Measurements from ENCODE around the gene LRP1. TPM values are rescaled to one million over a fixed set of nuclear protein-coding genes. Genes with fewer than 3 reads are reported as not detected.

Gene LRP1
- total and polyA plus RNA-seq, 2 experiments from 2014 or later = 28.5 to 77.5 TPM

DNA sequence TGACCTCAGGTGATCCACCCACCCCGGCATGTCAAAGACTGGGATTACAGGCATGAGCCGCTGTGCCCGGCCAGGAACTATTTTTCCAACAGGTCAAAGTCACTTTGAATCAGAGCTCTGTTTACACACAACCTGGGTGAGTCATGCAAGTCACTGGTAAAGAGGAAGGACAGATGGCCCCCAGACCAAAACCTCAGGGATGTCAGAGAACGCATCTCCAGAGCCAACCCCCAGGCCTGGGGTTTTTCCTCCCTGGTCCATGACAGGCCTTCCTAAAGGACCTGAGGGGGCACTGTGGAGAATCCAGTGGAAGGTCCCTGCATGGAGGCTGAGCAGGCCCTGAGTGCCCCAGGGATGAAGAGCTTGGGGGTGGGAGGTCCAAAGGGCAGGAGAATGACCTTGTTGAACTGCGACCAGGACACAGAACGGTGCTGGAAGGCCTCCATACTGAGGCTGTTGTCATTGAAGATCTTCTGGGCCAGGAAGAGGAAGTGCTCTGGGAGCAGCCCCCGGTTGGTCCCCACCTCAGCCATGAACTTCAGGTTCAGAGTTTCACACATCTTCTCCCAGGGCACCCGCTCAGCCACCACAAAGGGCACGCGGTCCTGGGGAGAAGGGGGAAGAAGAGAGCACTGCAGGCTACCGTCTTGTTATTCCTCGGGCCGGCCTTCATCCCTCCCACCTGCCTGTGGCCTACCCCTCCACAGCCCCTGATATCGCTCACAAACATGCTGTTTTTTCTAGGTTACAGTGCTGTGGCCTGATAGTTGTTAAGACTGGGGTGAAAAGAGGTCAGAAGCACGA, 26.2 kb upstream of the LRP1 start:
- no peaks in the 10 kb centered on the region for H3K36me3 ChIP-seq
- H3K9me3 ChIP-seq (ENCODE audit: low read depth) = no peaks in the 10 kb centered on the region
- TF ChIP-seq CTCF (IDR thresholded peaks at IDR 0.05; ENCODE audit: low read depth, low read length) = no peak
- H3K27me3 ChIP-seq = no peaks in the 10 kb centered on the region
- DNase-seq (ENCODE audit: low read depth in 1 of 2, low spot score in 1 of 2) = no peak
- no peak overlapping the region for H3K4me3 ChIP-seq
- H3K27ac ChIP-seq = peak overlapping the region; percentile 57
- peaks cover 5% of the 10 kb centered on the region for H3K4me1 ChIP-seq (ENCODE audit: low read depth)

GRCh38 chr12:57103856-57104255, 24.4 kb upstream of the LRP1 start:
- Histone ChIP-seq H3K4me1 (ENCODE audit: low read depth) (peaks cover 5% of the 10 kb centered on the region), H3K27ac (no peak overlapping the region), H3K36me3 (no peaks in the 10 kb centered on the region), H3K4me3 (no peak overlapping the region), H3K9me3 (ENCODE audit: low read depth) (no peaks in the 10 kb centered on the region), H3K27me3 (no peaks in the 10 kb centered on the region)
- DNase-seq (ENCODE audit: low read depth in 1 of 2, low spot score in 1 of 2) = no peak
- TF ChIP-seq CTCF (IDR thresholded peaks at IDR 0.05; ENCODE audit: low read depth, low read length) = no peak

DNA sequence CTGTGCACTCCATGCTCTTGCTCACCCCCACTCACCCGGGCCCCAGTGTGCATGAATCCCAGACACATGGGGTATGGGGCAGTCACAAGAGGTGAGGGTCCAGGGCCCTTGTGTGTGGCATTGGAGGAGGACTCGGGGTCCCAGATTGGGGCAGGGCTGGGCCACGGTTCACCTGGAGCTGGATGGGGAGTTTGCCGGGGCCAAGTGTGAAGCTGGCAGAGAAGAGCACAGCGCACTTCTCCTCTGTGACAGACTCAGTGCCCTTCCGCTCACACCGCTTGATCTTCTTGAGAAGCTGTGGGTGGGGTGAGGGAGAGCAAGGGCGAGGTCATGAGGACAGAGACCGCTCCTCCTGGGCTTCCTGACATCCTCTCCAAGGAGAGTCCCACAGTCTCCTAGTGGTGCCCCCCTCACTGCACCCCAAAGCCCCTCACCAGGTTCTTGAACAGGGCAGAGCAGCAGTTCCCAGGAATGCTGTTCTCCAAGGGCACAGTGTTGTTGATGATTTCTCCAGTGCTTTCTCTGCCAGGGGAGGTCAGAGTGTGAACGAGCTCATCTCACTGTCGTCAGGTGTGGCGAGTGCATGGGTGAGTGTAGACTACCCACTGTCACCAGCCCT, 23.9 kb upstream of the LRP1 start:
- no peak for TF ChIP-seq CTCF (IDR thresholded peaks at IDR 0.05; ENCODE audit: low read depth, low read length)
- DNase-seq (ENCODE audit: low read depth in 1 of 2, low spot score in 1 of 2) = no peak
- no peaks in the 10 kb centered on the region for H3K9me3 ChIP-seq (ENCODE audit: low read depth)
- H3K4me3 ChIP-seq = no peak overlapping the region
- H3K27me3 ChIP-seq = no peaks in the 10 kb centered on the region
- no peaks in the 10 kb centered on the region for H3K36me3 ChIP-seq
- H3K27ac ChIP-seq = no peak overlapping the region
- peaks cover 5% of the 10 kb centered on the region for H3K4me1 ChIP-seq (ENCODE audit: low read depth)

DNA sequence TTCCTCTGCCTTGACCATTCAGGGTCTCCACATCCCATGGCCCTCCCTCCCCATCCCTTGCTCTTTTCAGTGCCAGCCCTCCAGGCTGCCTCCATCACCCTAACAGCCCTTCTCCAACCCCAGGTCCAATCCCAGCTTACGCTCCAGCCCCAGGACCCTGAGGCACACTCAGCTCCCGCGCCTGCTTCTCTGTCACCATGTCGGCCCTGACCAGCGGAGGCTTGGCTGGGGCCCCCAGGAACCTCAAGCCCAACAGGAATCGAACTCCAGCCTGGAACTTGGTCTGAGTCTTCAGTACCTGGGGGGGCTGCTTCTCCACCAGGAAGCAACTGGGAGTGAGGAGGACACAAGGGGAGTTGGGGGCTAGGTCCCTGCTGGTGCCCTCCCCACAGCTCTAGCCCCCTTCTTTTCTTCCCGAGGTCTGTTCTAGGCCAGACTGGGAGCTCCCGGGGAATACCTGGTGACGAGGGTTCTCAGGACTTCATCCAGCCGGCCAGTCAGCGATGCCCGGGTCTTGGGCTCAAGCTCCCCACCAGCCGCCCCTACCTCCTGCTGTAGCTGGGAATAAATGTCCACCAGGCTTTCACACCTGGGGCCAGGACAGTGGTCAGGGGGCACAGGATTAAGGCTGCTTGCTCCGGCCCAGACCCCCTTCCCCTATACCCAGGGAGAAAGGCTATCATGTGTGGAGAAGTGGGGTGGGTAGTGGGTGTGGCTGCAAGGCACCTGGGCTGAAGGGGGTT, 23.1 kb upstream of the LRP1 start:
- H3K4me1 ChIP-seq (ENCODE audit: low read depth) = peaks cover 5% of the 10 kb centered on the region
- no peaks in the 10 kb centered on the region for H3K36me3 ChIP-seq
- no peaks in the 10 kb centered on the region for H3K27me3 ChIP-seq
- no peak for DNase-seq (ENCODE audit: low read depth in 1 of 2, low spot score in 1 of 2)
- no peak overlapping the region for H3K4me3 ChIP-seq
- TF ChIP-seq CTCF (IDR thresholded peaks at IDR 0.05; ENCODE audit: low read depth, low read length) = no peak
- H3K27ac ChIP-seq = no peak overlapping the region
- H3K9me3 ChIP-seq (ENCODE audit: low read depth) = no peaks in the 10 kb centered on the region

DNA sequence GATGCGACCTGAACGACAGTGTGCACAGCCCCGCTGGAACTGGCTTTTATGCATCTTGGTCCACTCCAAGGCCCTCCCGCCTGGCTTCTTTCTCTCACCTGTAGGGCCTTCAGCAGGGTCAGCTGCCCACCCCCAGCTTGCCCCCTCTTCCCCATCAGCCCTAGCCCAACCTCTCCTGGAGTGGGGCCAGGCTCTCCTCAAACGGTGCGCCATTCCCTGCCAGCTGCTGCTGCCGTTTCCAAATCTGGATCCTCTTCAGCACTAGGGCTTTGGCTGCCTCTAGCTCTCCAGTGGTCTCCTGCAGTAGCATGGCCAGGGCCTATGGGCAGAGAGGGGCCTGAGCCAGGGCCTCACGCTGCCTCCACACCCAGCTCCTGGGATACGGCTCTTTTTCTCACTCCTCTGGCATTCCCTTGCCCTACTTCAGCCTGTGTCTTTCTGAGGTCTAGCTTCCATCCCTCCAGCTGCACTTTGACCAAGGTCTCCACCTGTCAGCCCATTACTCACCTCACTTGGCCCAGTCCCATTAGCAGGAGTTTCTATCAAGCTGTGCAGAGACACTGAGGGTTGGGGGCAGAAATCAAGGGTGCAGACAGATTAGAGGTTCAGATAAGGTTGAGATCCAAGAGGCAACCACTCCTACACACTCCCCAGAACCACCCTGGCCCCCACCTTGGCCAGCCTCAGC, 22.1 kb upstream of the LRP1 start:
- Histone ChIP-seq H3K27ac (no peak overlapping the region), H3K4me1 (ENCODE audit: low read depth) (peaks cover 10% of the 10 kb centered on the region), H3K4me3 (no peak overlapping the region), H3K27me3 (no peaks in the 10 kb centered on the region), H3K36me3 (no peaks in the 10 kb centered on the region), H3K9me3 (ENCODE audit: low read depth) (no peaks in the 10 kb centered on the region)
- no peak for DNase-seq (ENCODE audit: low read depth in 1 of 2, low spot score in 1 of 2)
- TF ChIP-seq CTCF (IDR thresholded peaks at IDR 0.05; ENCODE audit: low read depth, low read length) = no peak

All from cardiac muscle cell (in vitro differentiated cells and primary cell).